Colon (tissue), 2 donors: Measurements from ENCODE around the gene CRB3.

Experiments used
- FAIRE-seq: peaks from 2 replicates; lab custom pipeline; 2012; peaks lifted over from hg19 to GRCh38; lab: Jason Lieb, UNC
- donor health status: control.
- donor health status: control.

CRB3 gene, protein sequence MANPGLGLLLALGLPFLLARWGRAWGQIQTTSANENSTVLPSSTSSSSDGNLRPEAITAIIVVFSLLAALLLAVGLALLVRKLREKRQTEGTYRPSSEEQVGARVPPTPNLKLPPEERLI

DNA sequence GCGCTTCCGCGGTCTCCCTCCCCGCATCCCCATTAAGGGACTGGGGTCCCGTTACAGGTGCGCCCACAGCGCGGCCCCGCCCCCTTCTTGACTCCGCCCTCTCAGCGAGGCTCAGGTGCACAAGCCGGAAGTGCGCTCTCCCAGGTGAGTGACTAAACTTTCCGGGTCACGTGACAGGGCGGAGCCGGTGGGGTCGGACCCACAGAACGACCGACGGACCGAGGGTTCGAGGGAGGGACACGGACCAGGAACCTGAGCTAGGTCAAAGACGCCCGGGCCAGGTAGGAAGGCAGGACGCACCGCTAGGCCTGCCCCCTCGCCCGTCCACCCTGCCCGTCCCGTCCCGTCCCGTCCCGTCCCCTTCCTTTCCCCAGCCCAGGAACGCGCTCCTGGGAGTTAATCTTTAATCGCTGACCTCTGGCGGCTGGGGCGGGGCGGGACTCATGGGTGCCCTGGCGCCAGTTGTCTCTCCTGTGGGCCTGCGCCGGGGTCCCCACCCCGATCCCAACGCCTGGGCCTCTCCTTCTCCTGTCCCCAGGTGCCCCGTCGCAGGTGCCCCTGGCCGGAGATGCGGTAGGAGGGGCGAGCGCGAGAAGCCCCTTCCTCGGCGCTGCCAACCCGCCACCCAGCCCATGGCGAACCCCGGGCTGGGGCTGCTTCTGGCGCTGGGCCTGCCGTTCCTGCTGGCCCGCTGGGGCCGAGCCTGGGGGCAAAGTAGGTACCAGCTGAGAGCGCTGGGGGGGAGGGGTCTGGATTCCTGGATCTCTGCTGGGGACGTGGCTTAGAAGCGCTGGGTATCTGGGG, at the start of gene CRB3:
CRB3 (plus strand) TSS at position 202 of the 804 bp plus-strand sequence; CDS start at position 633, 431 bp downstream.
- FAIRE-seq = no peak

DNA sequence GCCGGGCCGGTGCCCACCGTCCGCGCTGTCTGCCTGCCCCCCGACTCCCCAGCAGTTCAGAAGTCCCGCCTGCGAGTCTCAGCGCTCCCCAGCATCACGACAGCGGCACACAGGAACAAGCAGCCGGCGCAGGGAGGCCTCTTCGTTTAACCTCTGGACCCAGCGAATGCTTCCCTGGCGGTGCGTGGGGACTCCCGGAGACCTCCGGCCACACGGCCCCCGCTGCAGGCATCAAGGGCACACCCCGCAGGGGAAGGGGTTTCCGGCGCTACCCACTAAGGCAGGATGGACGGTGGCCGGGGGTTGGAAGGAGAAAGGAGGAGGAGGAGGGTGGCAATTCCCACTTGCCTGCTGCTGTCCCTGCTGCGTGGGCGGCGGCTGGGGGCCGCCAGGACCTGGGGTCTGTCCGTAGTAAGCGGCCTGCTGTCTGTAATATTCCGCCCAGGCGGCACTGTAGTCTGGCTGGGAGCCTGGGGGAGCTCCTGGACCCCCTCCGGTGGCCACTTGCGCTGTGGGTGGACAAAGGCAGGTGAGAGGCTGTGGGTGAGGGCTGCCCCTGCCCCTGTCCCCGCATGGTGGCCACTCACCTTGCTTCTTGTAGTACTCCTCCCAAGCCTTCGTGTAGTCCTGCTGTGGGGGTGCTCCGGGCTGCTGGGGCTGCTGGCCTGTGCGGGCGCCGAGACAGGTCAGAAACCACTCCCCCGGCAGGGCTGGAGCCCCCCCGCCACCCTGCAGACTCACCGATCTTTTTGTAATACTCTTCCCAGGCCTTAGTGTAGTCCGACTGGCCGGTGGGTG, 49.1 kb upstream of the CRB3 start:
- no peak for FAIRE-seq

DNA sequence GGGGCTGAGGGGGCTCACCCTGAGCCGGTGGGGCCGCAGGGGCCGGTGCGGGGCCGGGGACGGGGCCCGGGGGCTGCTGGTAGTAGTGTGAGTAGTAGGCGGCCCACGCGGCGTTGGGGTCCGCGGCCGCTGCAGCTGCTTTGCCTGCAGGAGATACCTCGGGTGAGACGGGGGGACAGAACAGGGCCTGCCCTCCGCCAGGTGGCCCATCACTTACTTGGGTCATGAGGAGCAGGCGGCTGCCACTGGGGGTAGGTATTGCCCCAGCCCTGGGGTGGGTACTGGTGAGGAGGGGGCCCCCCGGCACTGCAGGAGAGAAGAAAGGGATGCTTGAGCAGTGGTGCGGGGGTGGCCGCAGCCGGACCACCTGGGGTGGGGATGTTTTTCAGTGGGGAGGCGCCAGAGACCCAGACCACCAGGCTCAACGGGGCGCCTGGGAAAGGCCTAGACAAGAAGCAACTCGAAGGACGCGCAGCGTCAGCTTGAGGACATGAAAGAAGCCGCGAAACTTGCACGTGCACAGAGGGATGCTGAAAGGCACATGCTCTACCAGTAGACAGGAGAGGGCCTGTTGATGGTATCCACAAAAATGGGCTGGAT, 48.4 kb upstream of the CRB3 start:
- no peak for FAIRE-seq

DNA sequence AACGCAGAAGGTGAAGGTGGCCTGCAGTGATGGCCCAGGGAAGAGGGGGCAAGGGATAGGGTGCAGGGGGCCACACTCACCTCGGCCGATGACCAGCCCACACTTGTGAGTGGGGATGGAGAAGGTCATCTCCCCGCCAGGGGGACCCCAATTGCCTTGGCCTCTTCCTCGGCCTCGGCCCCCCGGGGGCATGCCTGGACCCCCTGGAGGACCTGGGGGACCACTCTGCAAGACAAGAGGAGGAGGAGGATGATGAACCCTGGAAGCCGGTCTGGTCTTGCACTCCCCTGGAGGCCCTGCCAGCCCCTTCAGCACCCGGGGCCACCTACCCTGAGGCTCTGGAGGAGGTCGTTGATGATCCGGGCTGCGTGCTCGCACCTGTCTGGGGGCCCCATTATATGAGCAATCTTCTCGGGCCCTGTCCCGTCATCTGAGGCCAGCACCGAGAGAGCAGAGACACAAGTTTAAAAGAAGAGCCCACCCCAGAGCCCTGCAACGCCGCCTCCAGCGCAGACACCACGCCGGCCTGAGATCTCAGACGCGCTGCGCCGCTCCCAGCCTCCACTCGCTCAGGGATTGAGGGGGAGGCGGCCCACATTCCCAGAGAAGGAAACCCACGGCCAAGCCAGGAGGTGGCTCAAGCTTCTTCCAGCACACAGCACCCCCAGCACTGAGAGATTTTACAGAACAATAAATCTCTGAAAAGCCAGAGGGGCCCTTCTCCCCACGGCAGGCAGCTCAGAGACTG, 47.2 kb upstream of the CRB3 start:
- no peak for FAIRE-seq

DNA sequence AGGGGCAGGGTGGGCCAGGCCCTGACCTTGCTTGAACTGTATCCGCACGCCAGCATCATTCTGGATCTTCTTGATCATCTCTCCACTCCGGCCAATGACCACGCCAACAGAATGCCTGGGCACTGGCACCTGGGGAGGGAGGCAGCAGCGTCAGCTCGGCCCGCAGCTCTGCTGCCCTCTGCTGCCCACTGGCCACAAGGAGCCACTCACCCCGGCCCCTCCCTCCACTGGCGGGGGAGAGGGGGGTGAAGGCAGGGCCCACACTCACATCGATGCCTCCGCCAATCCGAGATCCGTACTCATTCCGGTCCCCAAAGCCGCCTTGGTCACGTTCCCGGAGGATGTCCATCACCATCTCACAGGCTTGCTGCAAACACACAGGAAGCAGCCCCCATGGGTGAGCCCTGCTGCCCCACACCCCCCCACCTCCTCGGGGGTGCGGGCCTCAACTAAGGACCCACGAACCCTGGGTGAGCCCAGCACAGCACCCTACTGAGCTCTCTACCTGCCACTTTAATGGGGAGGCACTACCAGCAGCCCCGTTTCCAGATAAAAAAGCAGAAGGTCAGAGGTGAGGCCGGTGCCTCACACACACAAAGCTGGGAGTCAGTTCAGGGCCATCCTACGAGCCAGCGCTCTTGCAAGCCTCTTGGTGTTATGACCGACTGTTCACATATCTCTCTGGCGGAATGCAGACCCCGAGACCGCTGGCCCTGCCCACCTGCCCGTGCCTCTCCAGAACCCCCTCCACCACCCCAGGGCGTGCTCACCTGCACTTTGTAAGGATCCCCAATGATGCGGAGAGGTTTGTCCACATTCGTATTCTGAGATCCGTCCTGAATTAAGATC, 46.1 kb upstream of the CRB3 start:
- no peak for FAIRE-seq

DNA sequence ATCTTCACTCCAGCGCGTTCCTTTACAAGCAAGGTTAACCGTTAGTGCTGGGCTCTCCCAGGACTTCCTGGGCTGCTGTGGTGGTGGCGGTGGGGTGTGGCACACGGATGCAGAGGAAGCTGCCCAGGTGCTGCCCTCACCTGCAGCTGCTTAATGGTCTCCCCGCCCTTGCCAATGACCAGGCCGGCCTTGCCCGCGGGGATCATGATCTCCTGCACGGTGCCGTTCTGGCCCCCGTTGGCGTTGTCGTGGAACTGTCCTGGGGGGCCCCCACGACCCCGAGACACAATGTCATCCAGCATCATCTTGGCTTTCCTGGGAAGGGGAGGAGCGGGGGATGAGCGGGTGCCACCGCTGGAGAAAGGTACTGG, 45.5 kb upstream of the CRB3 start:
- no peak for FAIRE-seq

DNA sequence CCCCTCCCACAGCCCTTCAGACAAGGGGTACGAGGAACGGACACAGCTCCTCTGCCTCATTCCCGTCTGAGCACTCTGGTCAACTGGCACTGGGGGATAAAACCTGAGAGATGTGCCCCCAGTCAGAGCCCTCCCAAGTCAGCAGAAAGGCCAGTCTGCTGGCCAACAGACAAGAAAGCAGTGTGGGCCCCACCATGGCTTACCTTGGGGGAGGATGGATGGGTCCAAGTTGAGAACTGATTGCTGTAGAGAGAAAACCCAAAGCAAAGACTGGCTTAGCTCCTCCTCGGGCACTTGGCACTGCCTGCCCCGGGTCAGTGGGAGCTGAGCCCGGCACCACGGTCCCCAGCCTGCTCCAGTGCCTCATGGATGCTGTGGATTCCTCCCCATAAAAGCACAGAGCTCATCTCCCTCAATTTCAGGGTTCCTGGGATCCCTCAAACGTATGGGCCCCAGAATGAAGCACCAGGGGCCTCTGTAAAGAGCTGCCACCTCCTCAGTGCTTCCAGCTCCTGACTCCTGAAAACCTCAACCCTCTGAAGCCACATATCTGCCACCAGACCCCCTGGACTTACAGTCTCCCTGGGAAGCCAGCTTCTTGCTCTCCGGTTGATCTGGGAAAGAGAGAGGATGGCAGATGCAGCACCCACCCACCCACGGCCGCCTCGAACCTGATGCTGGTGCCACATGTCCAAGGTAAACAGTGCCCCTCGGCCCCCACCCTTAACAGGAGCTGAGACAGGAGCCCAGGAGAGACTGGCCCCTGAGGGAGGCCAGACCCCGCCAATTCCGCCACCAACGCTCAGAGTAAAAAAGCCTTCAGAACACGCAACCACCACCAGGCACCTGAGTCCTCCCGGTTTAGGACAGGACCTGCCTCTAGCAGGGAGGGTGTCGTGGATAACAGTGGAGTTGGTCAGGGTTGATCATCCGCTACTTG, 42.7 kb upstream of the CRB3 start:
- no peak for FAIRE-seq

DNA sequence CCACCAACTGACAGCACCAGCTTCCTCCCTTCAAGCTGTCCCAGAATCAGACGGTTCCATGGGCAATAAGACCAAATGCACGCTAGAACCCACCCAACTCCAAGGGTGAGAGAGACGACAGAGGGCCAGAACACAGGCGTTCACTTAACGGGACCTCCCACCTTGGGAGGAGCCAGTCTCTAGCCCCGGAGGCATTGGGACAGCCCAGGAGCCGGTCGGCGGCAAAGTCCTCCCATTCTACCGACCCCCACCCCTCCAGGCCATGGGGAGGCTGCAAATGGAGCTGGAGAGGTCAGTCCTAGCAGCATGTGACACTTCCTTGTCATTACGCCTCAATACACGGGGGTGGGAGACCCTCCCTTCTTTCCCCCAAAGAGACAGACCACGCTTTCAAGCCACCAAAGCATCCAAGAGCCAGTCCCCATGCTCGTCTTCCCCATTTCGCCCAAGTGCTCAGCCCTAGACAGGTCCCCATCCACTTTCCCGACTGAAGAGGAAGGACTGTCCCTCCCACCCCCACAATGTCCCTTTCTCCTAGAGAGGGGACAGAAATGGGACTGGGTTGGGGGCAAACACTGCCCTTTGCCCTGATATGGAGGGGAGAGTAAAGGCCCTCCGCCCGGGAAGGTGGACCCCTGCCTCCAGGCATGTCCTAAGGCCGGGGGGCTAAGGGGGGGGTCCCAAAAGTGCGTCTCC, 40.4 kb upstream of the CRB3 start:
- FAIRE-seq = no peak

DNA sequence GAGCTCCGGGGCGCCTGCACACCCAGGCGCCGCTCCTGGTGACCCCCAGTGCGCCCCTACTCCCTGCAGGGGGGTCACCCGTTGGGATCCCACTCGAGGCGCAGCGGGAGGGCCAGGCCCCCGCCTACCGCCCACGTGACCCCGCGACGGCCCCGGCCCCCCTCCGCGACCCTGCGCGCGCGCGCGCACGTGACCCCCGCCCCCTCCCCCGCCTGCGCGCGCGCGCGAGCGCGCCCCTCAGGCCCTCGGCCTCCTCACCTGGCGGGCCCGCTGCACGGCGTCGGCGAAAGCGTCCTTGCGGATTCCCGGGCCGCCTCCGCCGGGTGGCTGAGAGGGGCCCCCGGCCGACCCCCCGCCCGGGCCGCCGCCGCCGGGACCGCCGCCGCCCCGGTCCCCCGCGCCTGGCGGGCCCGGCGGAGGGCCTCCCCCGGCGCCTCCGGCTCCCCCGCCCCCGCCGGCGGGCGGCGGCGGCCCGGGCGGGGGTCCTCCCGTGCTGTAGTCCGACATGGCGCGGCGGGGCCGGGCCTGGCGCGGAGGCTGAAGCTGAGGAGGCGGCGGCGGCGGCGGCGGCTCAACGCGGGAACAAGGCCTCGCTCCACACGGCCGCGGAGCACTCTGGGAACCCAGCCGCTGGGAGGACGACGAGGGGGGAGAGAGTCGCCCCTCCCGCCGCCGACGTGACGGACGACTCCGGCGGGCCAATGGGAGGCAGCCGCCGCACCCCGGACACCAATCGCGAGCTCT, 39.7 kb upstream of the CRB3 start, which contains the start of gene KHSRP:
KHSRP (minus strand) TSS at position 617 of the 744 bp plus-strand sequence; CDS start at position 507, 110 bp downstream.
- FAIRE-seq = no peak

DNA sequence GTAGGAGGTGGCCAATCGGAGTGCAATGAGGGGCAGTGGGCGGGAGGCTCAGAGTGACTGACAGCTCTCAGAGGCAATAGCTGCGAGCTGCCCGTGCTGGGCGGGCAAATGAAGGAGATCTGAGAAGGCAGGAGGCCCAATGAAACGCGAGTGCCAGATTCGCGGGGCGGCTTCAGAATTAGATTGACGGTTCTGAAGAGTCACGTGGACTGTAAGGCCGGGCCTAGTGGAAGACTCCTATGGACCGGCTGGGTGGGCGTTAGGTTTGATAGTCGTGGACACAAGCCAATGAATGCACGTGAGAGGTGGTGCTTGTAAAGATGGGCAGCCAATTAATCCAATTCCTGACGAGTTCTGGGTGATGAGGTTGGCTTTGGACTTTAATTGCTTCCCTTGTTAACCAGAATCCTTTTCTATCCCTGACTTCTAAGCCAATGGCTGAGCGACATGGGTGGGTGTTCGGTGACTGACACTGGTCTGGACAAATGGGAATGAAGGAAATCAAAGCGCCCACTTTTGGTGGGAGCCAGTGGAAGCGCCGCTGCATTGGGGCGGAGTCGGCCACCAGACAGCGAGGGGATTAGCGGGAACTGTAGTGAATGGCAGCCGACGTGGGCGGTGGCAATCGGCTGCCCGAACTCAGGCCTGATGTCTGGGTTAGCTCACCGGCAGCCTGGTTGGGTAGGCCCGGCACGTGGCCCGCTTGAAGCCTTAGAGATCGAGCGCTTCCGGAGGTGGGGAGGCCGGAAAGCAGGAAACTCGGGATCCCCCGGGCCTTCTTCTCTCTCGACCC, 38.9 kb upstream of the CRB3 start:
- FAIRE-seq = peak; percentile 99

DNA sequence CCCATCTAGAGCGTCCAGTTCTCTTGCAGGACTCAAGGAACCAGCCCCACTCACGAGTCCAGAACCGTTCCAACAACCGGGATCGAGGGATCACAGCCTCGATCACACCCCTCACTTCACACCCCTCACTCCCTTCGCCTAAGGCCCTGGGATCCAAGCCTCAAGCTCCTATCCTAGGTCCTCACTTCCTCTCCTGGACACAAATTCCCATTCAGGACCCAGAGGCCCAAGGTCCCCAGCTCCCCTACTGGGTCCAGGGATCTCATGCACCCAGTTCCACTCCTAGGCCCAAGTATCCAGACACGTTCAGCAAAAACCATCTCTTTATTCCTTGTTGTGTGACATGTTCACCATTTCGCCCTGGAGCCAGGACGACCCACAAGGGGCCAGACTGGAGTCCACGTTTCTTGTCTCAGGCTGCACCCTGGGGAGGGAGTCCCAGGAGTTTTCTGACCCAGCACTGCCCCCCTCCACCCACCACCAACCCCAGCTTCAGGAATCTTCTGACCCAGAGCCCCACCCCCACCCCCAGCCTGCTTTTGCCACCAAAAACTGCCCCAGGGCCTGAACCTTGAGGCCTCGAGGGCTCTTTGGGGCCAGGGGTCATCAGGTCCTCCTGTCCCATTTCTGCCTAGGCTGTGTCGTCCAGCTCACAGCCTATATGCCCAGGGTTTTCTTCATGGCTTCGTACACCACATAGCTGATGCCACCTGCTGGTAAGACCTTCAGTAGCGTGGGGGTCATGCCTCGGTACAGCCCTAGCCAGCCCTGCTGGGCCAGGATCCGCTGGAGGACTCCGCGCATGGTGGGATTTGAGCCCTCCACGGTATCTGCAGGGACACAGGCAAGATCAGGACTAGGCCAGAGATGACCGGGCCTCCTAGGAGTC, 38.1 kb upstream of the CRB3 start:
- FAIRE-seq = no peak

DNA sequence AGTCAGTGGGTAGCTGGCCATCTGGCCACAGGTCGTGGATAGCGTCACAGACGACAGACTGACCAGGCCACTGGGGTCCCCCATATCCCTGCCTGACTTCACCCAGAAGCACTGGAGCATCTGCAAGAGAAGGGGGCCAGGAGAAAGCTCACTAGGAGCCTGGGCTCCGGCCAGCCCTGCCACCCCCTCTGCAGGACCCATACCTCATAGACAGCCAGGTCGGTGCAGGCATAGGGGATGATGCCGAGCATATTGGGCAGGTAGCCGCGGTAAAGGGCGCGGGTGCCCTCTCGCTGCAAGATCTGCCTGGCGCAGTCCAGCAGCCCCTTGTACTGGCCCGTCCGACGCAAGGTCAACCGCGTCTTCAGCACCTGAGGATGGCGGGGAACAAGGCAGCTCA, 36.9 kb upstream of the CRB3 start:
- no peak for FAIRE-seq

DNA sequence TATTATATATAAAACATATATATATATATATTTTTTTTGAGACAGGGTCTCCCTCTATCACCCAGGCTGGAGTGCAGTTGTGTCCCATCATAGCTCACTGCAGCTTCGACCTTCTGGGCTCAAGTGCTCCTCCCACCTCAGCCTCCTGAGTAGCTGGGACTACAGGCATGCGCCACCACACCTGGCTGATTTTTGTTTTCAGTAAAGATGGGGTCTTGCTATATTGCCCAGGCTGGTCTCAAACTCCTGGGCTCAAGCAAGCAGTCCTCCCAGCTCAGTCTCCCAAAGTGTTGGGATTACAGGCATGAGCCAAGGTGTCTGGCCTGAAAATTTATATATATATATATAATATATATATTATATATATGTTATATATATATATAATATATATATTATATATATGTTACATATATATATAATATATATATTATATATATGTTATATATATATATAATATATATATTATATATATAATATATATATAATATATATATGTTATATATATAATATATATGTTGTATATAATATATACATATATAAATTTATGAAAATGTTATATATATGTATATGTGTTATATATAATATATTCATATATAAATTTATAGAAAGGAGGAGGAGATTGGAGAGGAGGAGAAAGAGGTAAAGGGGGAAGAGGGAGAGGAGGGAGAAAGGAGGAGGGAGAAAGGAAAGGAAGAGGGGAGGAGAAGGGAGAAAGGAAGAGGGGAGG, 35.2 kb upstream of the CRB3 start:
- peak; percentile 95 for FAIRE-seq

DNA sequence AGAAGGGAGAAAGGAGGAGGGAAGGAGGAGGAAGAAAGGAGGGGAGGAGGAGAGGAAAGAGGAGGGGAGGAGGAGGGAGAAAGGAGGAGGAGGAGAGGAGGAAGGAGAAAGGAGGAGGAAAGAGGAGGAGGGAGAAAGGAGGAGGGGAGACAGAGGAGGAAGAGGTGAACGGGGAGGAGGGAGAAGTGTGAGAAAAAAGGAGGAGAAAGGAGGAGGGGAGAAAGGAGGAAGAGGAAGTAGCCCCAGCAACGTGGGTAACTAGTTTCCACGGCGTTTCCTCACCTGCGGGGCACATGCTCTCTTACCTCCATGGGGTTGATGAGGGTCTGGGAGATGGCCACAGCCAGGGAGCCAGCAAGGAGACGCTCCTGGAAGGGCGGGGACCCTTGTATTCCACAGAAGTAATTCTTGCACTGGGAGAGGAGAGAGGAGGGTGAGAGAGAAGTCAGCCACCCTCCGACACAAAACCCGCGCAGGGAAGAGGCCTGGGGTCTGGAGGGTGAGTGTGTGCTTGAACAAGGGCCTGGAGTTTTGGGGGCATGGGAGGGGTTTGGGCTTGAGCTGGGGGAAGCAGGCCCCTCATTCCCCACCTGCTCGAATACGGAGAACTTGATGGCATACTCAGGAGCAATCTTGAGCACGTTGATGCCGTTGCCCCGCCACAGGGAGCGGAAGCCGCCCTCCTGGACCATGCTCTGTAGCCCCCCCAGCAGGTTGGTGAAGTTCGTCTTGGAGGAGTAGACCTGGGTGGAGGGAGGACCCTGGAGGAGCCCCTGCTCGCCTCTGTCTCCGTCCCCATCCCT, 34.5 kb upstream of the CRB3 start:
- FAIRE-seq = no peak

DNA sequence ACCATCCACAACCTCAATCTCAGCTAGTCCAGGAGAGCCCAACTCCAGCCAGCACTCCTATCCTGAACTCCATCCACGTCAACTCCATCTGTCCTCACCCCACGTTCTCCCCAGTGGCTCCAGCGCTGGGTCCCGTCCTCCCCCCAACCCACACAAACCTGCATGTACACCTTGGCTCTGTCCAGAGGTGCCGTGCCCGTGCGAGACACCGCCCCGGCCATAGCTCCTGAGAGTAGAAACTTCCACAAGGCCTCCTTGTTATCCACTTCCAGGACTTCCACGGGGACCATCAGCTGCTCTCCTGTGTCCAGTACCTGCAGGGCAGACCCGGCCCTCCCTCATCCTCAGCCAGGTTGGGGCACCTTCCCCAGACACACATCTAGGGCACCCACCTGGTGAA, 32.2 kb upstream of the CRB3 start:
- no peak for FAIRE-seq
